GM19397 (cell line): ENCODE measurements around the gene EHMT1.
"Not testable (repeated sequence)": the region's sequence is repeated elsewhere in the genome, so short reads cannot be mapped to it uniquely, and the experiment has no call there.

Experiments
- ATAC-seq: cut with Tn5 transposase; IDR thresholded peaks from one replicate; pipeline ENCODE4 v1.9.1; 2021; ENCODE audit warnings: mild to moderate bottlenecking, moderate library complexity; ENCODE audit not compliant: unreplicated experiment

Gene EHMT1

GRCh38 chr9:137614631-137615386 lies 4.0 kb upstream of the EHMT1 start:
- no peak for ATAC-seq

- ATAC-seq: no peak
Measured at GRCh38 chr9:137615387-137615871, 3.4 kb upstream of the EHMT1 start.

- peak; percentile 21 for ATAC-seq
Measured at GRCh38 chr9:137619240-137620047, 639 bp downstream of the EHMT1 start.

DNA sequence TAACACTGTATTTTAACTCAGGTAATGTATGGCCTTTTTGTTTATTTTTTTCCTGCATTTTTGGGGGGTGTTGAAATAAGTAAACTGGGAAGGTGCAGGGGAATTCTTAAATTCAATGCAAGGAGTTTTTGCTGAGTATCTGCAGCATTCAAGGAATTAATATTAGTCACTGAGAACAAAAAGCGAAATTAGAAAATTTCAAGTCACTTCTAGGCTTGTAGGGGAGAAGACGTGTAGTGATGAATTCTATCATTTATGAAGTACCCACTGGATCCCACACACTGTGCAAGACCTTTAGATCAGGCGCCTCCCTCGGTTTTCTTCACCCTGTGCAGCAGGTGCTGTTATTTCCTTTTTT lies 1.2 kb downstream of the EHMT1 start:
- ATAC-seq: no peak

DNA sequence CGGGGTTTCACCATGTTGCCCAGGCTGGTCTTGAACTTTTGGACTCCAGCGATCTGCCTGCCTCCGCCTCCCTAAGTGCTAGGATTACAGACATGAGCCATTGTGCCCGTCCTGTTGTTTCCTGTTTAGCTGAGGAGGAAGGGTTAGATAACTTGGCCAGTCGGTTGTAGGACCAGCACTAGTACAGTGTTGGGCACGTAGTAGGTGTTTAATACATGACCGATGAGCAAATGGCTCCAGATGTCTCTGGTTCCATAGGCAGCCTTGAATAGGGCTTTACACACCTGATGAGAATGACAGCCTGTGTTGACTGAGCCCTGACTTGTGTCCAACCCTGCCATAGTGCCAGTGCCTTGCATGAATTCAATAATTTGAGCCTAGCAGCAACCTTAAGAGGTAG lies 1.8 kb downstream of the EHMT1 start:
- no peak for ATAC-seq

DNA sequence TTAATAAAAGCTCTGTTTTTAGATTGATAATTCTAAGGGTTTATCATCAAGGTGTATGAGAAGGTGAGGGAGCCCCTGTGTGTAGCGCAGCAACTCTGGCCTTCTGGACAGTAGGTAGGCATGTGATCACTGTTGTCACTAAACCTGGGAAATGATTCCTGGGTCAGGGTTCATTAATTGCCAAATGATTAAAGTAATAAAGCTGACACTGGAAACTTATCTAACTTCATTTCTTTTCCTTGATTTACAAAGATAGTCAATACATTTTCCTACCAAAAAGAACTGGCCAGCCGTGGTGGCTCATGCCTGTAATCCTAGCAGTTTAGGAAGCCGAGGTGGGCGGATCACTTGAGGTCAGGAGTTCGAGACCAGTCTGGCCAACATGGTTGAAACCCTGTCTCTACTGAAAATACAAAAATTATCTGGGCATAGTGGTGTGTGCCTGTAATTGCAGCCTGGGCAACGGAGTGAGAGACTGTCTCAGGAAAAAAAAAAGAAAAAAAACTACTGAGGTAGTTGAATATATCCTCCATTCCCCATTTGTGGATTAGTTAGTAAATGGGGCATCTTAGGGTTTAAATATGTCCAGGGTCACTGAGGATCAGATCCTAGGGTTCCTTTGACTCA lies 2.4 kb downstream of the EHMT1 start:
- ATAC-seq: no peak

DNA sequence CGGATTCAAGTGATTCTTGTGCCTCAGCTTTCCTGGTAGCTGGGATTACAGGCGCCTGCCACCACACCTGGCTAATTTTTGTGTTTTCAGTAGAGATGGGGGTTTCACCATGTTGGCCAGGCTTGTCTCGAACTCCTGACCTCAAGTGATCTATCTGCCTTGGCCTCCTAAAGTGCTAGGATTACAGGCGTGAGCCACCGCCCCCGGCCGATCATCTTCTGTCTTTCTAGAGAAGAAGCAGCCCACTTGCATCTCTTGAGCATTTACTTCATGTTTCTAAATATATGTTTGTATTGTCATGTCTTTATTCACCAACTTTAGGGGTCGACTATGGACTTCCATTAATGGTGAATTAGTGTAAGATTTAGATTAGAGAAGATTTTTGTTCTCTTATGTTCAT lies 3.4 kb downstream of the EHMT1 start:
- not testable (repeated sequence) for ATAC-seq

DNA sequence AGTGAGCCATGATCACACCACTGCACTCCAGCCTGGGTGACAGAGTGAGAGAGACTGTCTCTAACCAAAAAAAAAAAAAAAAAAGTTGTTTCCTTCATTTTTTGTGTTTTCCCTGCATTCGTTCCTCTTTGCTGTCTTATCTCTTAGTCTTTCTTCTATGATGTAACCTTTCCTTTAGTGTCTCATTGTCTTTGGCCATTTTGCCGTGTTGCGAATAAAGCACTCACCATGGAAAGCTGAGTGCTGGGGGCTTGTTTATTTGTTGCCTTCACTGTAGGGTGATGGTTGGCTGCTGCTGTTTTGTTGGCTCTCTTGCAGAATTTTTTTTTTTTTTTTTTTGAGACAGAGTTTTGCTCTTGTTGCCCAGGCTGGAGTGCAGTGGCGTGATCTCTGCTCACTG lies 7.7 kb downstream of the EHMT1 start:
- ATAC-seq: no peak

DNA sequence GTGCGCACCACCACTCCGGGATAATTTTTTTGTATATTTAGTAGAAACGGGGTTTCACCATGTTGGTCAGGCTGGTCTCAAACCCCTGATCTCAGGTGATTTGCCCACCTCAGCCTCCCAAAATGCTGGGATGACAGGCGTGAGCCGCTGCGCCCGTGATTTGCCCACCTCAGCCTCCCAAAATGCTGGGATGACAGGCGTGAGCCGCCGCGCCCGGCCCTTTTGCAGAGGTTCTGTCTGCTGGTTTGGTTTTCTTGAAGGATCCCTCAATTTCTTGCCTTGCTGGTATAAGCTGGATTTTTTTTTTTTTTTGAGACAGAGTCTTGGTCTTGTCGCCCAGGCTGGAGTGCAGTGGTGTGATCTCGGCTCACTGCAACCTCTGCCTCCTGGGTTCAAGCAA lies 8.6 kb downstream of the EHMT1 start:
- ATAC-seq: not testable (repeated sequence)

GRCh38 chr9:137630126-137630525 lies 11.3 kb downstream of the EHMT1 start:
- ATAC-seq: no peak

- no peak for ATAC-seq
Measured at GRCh38 chr9:137630679-137631078, 11.9 kb downstream of the EHMT1 start.

DNA sequence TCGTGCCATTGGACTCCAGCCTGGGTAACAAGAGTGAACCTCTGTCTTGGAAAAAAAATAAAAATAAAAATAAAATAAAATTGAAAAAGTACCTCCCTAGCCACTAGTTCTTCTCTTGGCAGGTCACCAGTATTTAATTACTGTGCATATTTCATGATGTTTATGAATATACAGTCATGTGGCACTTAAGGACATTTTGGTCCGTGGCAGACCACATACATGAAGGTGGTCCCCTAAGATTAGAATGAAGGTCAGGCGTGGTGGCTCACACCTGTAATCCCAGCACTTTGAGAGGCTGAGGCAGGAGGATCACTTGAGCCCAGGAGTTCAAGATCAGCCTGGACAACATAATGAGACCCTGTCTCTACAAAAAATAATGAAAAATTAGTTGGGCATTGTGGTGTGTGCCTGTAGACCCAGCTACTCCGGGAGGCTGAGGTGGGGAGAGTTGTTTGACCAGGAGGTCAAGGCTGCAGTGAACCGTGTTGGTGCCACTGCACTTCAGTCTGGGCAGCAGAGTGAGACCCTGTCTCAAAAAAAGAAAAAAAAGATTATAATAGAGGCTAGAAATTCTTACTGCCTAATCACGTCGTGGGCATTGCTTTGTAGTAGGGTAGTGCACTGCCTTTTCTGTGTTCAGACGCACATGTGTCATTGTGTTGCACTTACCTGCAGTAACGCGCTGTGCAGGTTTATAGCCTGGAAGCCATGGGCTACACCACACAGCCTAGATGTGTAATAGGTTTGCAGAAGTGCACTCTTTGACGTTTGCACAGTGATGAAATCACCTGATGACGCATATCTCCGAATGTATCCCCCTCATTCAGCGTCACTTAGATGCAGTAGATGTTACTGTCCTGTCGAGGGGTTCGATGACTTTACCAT lies 12.8 kb downstream of the EHMT1 start:
- no peak for ATAC-seq

DNA sequence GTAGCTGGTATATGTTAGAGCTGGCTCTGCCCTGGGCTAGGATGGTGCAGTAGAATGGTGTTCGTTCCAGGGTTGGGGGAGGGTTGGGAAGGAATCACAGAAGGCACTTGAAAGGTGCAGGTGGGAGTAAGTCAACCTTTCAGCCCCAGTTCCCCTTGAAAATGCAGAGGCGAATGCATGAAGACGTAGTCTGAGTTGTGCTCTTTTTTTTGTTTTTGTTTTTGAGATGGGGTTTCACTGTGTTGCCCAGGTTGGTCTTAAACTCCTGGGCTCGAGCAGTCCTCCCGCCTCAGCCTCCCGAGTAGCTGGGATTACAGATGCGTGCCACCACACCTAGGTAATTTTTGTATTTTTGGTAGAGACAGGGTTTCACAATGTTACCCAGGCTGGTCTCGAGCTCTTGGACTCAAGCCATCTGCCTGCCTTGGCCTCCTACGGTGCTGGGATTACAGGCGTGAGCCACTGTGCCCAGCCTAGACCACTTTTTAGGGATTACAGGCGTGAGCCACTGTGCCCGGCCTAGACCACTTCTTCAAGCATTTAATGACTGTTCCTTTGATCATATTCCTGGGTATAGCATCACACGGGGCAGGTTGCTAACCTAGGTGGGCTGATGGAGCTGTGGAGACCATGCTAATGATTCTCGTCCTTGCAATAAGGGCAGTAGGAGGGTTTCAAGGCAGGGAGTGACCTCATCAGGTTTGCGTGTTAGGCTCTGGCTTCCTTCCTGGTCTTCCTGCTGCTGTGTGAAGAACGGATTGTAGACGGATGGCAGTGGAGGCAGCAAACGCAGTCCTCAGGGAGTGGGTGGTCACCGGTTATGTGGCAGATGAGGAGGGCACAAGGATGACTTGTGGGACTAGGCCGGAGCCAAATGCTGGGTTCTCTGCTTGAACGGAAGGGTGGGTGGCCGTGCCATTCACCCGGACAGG lies 13.7 kb downstream of the EHMT1 start:
- ATAC-seq: no peak

DNA sequence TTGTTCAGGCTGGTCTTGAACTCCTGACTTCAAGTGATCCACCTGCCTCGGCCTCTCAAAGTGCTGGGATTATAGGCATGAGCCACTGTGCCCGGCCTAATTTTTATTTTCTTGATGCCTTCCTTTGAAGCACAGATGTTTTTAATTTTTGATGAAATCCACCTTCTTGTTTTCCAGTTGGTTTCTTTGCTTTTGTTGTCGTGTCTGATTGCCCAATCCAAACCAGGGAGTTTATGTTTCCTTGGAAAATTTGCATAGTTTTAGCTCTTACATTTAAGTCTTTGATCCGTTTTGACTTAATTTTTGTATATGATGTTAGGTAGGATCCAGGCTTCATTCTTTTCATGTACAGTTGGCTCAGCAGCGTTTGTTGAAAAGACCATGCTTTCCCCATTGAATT lies 15.2 kb downstream of the EHMT1 start:
- ATAC-seq: no peak

GRCh38 chr9:137638680-137639079 lies 19.9 kb downstream of the EHMT1 start:
- ATAC-seq: no peak

GRCh38 chr9:137639303-137640051 lies 20.7 kb downstream of the EHMT1 start:
- no peak for ATAC-seq

GRCh38 chr9:137640862-137641261 lies 22.1 kb downstream of the EHMT1 start:
- no peak for ATAC-seq

DNA sequence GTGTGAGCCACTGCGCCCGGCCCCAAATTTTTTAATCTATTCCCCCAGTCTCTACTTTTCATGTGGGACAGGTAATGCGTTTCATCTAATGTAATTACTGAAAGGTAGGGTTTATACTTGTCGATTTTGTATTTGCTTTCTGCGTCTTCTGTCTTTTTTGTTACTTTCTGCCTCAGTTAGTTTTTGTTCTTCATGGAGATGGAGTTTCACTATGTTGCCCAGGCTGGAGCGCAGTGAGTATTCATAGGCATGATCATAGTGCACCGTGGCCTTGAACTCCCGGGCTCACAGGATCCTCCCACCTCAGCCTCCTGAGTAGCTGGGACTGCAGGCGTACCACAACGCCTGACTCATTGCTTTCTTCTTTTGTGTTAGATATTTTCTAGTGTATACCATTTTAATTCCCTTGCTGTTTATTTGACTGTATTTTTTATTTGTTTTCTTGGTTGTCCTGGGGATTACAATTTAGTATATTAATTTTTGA lies 23.4 kb downstream of the EHMT1 start:
- ATAC-seq: no peak

GRCh38 chr9:137642892-137643291 lies 24.1 kb downstream of the EHMT1 start:
- ATAC-seq: no peak
